HepG2 (cell line): ENCODE measurements around the gene C16orf87.

Experiments
- CREBL2 ChIP-seq: sonication (generic); formaldehyde crosslinking; IDR thresholded peaks from 2 replicates; pipeline ENCODE4 v1.8.1; 2023; ENCODE audit warnings: missing genetic modification reagents, mild to moderate bottlenecking, borderline replicate concordance
- MIXL1 ChIP-seq: IDR thresholded peaks from 2 replicates; pipeline ENCODE4 v1.6.1; 2016
- NFE2 ChIP-seq: sonication (generic); formaldehyde crosslinking; IDR thresholded peaks from 2 replicates; pipeline ENCODE4 v1.4.0; 2020; ENCODE audit warnings: missing genetic modification reagents
- POLR2AphosphoS2 ChIP-seq: IDR thresholded peaks from 2 replicates; pipeline ENCODE4 v1.6.1; 2011; ENCODE audit warnings: low read depth, low read length, improper control_type of control experiment
- ZFP91 ChIP-seq: sonication (generic); formaldehyde crosslinking; IDR thresholded peaks from 2 replicates; pipeline ENCODE4 v1.9.0; 2022; ENCODE audit warnings: missing genetic modification reagents, mild to moderate bottlenecking, borderline replicate concordance

- no peak for TF ChIP-seq ZFP91 (CRISPR knock-in tag)
- TF ChIP-seq NFE2 (CRISPR knock-in tag) = no peak
- TF ChIP-seq CREBL2 (CRISPR knock-in tag) = no peak
- no peak for TF ChIP-seq MIXL1 (CRISPR knock-in tag)
- TF ChIP-seq POLR2AphosphoS2 = no peak
These were observed 2.5 kb upstream of the C16orf87 start for GRCh38 chr16:46833460-46833800.
